ENCODE data around the gene OGFR. TPM values are rescaled to one million over a fixed set of nuclear protein-coding genes. Genes with fewer than 3 reads are reported as not detected.
A peak's percentile ranks its signal among the peaks of the same experiment; 100 is the strongest.

Gene OGFR
- polyA plus RNA-seq, 1 experiment: 19.7 TPM

DNA sequence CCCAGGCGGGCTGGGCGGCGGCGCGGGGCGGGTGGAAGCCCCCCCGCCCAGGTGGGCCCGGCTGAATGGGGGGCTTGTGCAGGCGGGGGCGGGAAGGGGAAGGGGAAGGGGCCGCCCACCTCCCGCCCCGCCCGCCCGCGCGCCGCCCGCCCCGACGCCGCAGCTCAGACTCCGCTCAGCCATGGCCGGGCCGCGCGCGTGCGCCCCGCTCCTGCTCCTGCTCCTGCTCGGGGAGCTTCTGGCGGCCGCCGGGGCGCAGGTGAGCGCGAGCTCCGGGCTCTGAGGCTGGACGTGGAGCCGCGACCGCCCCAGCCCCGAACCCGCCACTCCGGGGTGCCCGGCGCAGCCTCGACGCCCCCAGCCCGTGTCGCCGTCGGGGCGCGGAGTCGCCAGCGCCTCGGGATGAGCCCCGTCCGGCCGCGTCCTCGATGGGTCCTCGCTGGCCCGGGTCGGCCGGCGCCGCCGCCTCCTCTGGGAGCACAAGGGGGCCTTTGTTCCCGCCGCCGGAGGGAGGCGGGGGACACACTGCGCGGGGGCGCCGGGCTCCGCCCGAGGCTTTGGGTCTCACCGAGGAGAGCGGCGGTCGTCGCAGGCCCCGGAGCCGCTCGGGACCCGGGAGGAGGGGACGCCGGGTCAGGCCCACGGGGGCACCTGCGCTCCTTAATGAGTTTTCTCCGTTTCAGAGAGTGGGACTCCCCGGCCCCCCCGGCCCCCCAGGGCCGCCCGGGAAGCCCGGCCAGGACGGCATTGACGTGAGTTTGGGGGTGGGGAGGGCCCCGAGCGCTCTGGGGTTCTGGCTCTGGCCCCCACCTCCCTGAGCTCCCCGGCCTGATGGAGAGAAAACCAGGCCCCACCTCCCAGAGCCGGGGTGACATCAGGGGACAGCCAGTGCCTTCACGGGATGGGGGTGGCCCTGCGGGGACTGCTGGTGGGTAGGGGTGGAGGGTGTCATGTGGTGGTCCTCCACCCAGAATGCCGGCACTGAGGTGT lies 12.5 kb downstream of the OGFR start, which contains the start of gene COL9A3:
COL9A3 (plus strand) TSS at position 167 of the 990 bp plus-strand sequence; CDS start at position 182, 15 bp downstream.
- Histone ChIP-seq H3K27me3 (ENCODE audit: control insufficient read depth, insufficient read depth, low read length) (peaks cover 22% of the 10 kb centered on the region), H3K27ac (ENCODE audit: low read depth, low read length) (no peak within 1 kb of the TSS), H3K4me3 (ENCODE audit: low read depth, low read length) (peak within 1 kb of the TSS; percentile 36), H3K9me3 (ENCODE audit: control insufficient read depth, insufficient read depth, low read length) (no peaks in the 10 kb centered on the region; the same call in 1 of the 2 replicates)
- ChIA-PET CTCF (interaction anchor here (1.4 kb wide), 1 partner anchor 9 kb away, joined by 4 read pairs; no protein-coding TSS in a partner anchor), POLR2A (no interaction called here)
- no peak for DNase-seq (ENCODE audit: low read depth, low spot score)
- TF ChIP-seq, protein P1, sequence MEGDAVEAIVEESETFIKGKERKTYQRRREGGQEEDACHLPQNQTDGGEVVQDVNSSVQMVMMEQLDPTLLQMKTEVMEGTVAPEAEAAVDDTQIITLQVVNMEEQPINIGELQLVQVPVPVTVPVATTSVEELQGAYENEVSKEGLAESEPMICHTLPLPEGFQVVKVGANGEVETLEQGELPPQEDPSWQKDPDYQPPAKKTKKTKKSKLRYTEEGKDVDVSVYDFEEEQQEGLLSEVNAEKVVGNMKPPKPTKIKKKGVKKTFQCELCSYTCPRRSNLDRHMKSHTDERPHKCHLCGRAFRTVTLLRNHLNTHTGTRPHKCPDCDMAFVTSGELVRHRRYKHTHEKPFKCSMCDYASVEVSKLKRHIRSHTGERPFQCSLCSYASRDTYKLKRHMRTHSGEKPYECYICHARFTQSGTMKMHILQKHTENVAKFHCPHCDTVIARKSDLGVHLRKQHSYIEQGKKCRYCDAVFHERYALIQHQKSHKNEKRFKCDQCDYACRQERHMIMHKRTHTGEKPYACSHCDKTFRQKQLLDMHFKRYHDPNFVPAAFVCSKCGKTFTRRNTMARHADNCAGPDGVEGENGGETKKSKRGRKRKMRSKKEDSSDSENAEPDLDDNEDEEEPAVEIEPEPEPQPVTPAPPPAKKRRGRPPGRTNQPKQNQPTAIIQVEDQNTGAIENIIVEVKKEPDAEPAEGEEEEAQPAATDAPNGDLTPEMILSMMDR (IDR thresholded peaks at IDR 0.05; ENCODE audit: low read depth, low read length): no peak

DNA sequence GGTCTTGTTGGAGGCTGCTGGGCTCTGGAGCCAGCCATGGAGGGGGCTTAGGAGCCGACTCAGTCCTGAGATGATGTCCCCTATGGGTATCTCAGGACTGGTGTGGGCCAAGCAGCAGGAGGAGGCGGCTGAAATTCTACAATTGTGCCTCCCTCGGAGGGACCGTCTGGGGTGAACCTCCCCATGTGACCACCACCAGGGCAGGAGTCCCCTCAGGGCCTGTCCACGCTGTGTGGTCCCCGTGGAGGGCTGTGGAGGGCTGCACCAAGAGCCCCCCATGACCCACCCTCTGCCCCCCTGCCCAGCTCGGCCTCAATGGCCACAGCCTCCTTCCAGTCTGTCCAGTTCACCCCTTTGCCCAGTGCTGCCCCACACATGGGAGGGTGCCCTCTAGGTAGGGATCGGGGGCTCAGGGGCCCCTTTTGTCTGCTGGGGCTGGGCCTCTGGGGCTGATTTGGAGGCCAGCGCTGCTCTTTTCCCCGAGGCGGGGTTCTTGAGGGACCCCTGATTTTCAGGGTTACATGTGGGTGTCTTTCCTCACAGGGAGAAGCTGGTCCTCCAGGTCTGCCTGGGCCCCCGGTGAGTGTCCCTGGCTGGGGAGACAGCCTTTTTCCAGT lies 13.4 kb downstream of the OGFR start:
- no peaks in the 10 kb centered on the region; the same call in 1 of the 2 replicates for H3K9me3 ChIP-seq (ENCODE audit: control insufficient read depth, insufficient read depth, low read length)
- TF ChIP-seq, protein P1 (IDR thresholded peaks at IDR 0.05; ENCODE audit: low read depth, low read length): no peak
- no peak overlapping the region for H3K27ac ChIP-seq (ENCODE audit: low read depth, low read length)
- POLR2A ChIA-PET: no interaction called here
- no peak for DNase-seq (ENCODE audit: low read depth, low spot score)
- CTCF ChIA-PET: interaction anchor here (1.4 kb wide), 1 partner anchor 10 kb away, joined by 4 read pairs; no protein-coding TSS in a partner anchor
- peaks cover 22% of the 10 kb centered on the region for H3K27me3 ChIP-seq (ENCODE audit: control insufficient read depth, insufficient read depth, low read length)
- H3K4me3 ChIP-seq (ENCODE audit: low read depth, low read length): no peak overlapping the region

DNA sequence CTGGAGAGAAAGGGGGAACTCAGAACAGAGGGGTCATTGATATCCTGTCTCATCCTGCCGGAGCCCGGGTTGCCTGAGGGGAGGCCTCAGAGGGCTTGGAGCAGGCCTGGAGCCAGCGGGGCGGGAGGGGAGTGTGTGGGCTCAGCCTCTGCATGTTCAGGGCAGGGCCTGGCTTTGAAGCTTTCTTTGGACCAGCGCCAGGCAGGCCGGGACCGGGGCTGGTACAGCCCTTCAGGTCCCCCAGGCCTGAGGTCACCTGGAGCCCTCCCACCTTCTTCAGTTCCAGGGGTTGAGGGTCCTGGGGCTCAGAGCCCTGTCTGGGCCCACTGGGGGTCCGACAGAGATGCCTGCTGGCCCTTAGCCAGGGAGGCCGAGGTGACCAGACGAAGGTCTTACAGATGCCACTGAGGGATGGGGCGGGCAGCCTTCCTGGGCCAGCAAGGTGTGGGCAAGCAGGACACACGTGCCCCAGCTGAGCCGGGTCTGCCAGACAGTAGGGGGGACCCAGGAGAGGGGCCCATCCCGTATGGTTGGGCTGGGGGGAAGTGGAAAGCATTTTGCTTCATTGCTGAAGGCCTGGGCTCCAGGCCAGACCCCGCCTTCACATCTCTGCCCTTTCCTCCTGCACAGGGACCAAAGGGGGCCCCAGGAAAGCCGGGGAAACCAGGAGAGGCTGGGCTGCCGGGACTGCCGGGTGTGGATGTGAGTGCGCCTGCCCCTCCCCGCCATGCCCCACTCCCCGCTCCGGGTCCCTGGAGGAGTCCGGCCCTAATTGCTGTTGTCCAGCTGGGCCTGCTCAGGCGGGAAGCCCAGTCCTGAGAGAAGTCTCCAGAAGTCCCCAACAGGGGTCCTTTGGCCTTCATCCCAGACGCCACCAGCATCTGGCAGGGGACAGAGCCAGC lies 14.2 kb downstream of the OGFR start:
- POLR2A ChIA-PET: no interaction called here
- H3K27ac ChIP-seq (ENCODE audit: low read depth, low read length): no peak overlapping the region
- CTCF ChIA-PET: no interaction called here
- H3K4me3 ChIP-seq (ENCODE audit: low read depth, low read length): no peak overlapping the region
- peaks cover 22% of the 10 kb centered on the region for H3K27me3 ChIP-seq (ENCODE audit: control insufficient read depth, insufficient read depth, low read length)
- DNase-seq (ENCODE audit: low read depth, low spot score): no peak
- H3K9me3 ChIP-seq (ENCODE audit: control insufficient read depth, insufficient read depth, low read length): no peaks in the 10 kb centered on the region; the same call in 1 of the 2 replicates
- TF ChIP-seq, protein P1 (IDR thresholded peaks at IDR 0.05; ENCODE audit: low read depth, low read length): no peak

DNA sequence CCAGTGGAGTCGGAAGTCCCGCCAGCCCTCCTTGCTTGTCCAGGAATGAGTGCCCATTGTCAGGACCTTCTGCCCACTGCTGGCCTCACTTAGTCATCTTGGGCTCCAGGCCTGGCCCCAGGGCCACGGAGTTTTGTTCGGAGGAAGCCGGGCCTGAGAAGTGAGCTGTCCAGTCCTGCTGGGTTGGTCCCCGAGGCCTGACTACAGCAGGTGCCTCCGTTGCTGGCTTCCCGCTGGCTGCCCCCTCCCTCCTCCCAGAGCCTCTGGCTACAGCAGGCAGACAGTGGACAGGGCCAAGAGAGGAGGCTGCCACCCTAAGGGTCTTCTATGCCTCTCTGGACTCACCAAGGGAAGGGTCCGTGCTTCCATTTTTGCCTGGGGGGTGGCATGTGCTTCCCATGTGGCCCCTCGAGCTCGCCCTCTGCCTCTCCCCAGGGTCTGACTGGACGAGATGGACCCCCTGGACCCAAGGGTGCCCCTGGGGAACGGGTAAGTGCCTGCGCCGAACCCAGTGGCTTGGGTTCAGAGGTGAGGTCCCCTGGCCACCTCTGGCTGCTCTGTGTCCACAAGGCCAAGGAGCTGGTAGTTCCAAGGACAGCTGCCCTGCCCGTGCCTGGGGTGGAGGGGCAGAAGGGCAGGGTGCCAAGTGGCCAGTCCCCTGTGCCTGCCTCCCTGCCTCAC lies 15.0 kb downstream of the OGFR start:
- H3K9me3 ChIP-seq (ENCODE audit: control insufficient read depth, insufficient read depth, low read length): no peaks in the 10 kb centered on the region; the same call in 1 of the 2 replicates
- TF ChIP-seq, protein P1 (IDR thresholded peaks at IDR 0.05; ENCODE audit: low read depth, low read length): no peak
- peaks cover 22% of the 10 kb centered on the region for H3K27me3 ChIP-seq (ENCODE audit: control insufficient read depth, insufficient read depth, low read length)
- CTCF ChIA-PET: no interaction called here
- POLR2A ChIA-PET: no interaction called here
- no peak overlapping the region for H3K4me3 ChIP-seq (ENCODE audit: low read depth, low read length)
- DNase-seq (ENCODE audit: low read depth, low spot score): no peak
- no peak overlapping the region for H3K27ac ChIP-seq (ENCODE audit: low read depth, low read length)
